ENCODE measurements around the gene NKAPD1. TPM values are rescaled to one million over a fixed set of nuclear protein-coding genes. Genes with fewer than 3 reads are reported as not detected.
A peak's percentile ranks its signal among the peaks of the same experiment; 100 is the strongest.
"Not testable (repeated sequence)": the region's sequence is repeated elsewhere in the genome, so short reads cannot be mapped to it uniquely, and the experiment has no call there.

NKAPD1 gene
- 15.8 and 20.0 TPM in 2 replicates for total RNA-seq (2014; rRNA removed; shearing (Covaris generic))

DNA sequence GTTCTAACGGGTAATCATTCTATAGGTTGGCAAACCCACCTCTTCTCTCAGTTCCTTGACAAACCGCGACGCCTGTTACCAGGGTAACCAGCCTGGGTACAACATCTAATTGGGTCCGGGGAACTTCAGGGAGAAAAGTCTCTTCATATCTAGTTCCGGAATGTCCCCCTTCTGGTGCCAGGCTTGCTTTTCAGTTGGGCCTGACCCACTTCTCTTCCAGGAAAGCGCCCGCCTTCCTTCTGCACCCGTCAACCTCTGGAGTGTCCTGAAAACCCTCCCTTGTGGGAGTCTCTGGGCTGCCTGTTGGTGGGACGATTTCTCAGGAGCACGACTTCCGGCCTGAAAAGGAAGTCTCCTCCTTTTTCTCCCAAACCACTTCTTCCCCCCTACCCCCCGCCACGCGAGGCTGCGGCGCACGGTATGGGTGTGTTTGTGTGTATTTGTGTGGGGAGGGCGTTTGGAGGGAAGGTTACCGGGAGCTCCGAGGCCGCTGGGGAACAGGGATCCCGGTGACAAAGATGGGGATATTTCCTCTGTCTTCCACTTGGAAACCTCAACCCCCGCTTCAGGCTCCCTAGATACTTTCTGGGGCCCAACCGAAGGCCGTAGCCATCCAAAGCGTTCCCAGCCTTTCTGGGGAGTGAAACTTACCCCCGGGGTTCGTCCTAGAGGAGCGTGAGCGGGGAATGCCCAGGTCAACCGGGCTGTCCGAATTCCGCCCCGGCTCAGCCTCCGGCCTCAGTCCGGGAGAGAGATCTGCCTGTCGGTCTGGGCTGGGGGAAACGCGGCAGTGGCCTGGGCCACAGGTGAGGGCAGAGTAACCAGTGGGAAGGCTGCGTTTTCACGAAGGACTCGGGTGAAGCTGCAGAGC is at the start of gene NKAPD1, which contains the start of gene PIH1D2:
TSS of gene NKAPD1 (plus strand) at position 359 of the 871 bp plus-strand sequence. CDS start 1,276 bp downstream, outside the sequence.
TSS of gene PIH1D2 (minus strand) at position 77 of the 871 bp plus-strand sequence. CDS start 843 bp downstream, outside the sequence.
- Histone ChIP-seq H3K27me3 (ENCODE audit: control insufficient read depth, insufficient read depth, low read length) (no peaks in the 10 kb centered on the region), H3K4me3 (ENCODE audit: insufficient read depth, low read depth, low read length) (peak within 1 kb of the TSS; percentile 88), H3K36me3 (replicated peaks; ENCODE audit: control insufficient read depth, insufficient read depth, low read length) (peaks cover 7% of the 10 kb centered on the region)
- peak; percentile 82 for DNase-seq

GRCh38 chr11:112024773-112025678 is 49.1 kb upstream of the NKAPD1 start, which contains the start of gene DLAT:
TSS of gene DLAT (plus strand) at chr11:112025408. CDS start at chr11:112025473, 65 bp downstream.
- peaks cover 18% of the 10 kb centered on the region for H3K36me3 ChIP-seq (replicated peaks; ENCODE audit: control insufficient read depth, insufficient read depth, low read length)
- peak; percentile 93 for DNase-seq
- peak within 1 kb of the TSS; percentile 99 for H3K4me3 ChIP-seq (ENCODE audit: insufficient read depth, low read depth, low read length)
- no peaks in the 10 kb centered on the region for H3K27me3 ChIP-seq (ENCODE audit: control insufficient read depth, insufficient read depth, low read length)

DNA sequence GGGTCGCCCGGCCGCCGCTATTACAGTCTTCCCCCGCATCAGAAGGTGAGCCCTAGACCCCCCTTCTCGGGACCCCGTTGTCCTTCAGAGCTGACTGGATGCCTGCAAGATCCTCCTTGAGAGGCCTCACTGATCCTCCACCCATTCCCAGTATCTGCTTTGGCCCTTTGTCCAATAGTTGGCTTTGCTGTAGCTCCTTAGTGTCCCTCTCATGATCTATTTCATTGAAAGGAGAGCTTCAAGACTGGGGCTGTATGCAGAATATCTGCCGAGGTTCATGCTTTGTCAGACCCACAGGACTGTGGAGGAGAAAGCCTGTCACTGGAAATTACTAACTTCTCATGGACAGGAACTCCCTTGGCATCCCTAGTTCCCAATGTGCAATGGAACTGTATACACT is 48.4 kb upstream of the NKAPD1 start:
- no peaks in the 10 kb centered on the region for H3K27me3 ChIP-seq (ENCODE audit: control insufficient read depth, insufficient read depth, low read length)
- peaks cover 21% of the 10 kb centered on the region for H3K36me3 ChIP-seq (replicated peaks; ENCODE audit: control insufficient read depth, insufficient read depth, low read length)
- peak overlapping the region; percentile 99 for H3K4me3 ChIP-seq (ENCODE audit: insufficient read depth, low read depth, low read length)
- DNase-seq, result no peak

- not testable (repeated sequence) for H3K4me3 ChIP-seq (ENCODE audit: insufficient read depth, low read depth, low read length); DNase-seq; H3K27me3 ChIP-seq (ENCODE audit: control insufficient read depth, insufficient read depth, low read length)
- peaks cover 24% of the 10 kb centered on the region for H3K36me3 ChIP-seq (replicated peaks; ENCODE audit: control insufficient read depth, insufficient read depth, low read length)
These were observed 47.2 kb upstream of the NKAPD1 start for GRCh38 chr11:112026784-112027410.

GRCh38 chr11:112029460-112029859 is 44.6 kb upstream of the NKAPD1 start:
- no peaks in the 10 kb centered on the region for H3K27me3 ChIP-seq (ENCODE audit: control insufficient read depth, insufficient read depth, low read length)
- no peak overlapping the region for H3K4me3 ChIP-seq (ENCODE audit: insufficient read depth, low read depth, low read length)
- peaks cover 33% of the 10 kb centered on the region for H3K36me3 ChIP-seq (replicated peaks; ENCODE audit: control insufficient read depth, insufficient read depth, low read length)
- no peak for DNase-seq

GRCh38 chr11:112033902-112034301 is 40.2 kb upstream of the NKAPD1 start:
- Histone ChIP-seq H3K27me3 (ENCODE audit: control insufficient read depth, insufficient read depth, low read length) (no peaks in the 10 kb centered on the region), H3K4me3 (ENCODE audit: insufficient read depth, low read depth, low read length) (no peak overlapping the region), H3K36me3 (replicated peaks; ENCODE audit: control insufficient read depth, insufficient read depth, low read length) (peaks cover 32% of the 10 kb centered on the region)
- no peak for DNase-seq

DNA sequence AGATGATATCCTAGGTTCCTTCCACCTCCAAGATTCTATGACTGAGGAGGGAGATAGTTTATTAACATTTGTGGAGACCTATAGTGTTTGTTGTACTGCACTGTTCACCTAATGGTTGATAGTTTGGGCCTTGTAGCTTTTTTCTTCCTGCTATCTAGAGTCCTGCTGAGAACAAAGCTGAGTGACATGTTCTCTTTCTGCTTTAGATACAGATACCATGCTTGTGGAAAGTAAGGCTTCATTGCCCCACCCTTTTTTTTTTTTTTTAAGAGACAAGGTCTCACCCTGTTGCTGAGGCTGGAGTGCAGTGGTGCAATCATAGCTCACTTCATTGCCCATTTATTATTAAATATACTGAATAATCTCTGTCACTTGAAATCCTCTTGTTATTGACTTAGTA is 36.6 kb upstream of the NKAPD1 start:
- no peak for DNase-seq
- Histone ChIP-seq H3K27me3 (ENCODE audit: control insufficient read depth, insufficient read depth, low read length) (no peaks in the 10 kb centered on the region), H3K4me3 (ENCODE audit: insufficient read depth, low read depth, low read length) (no peak overlapping the region), H3K36me3 (replicated peaks; ENCODE audit: control insufficient read depth, insufficient read depth, low read length) (peaks cover 16% of the 10 kb centered on the region)

- no peak for DNase-seq
- Histone ChIP-seq H3K4me3 (ENCODE audit: insufficient read depth, low read depth, low read length) (no peak overlapping the region), H3K36me3 (replicated peaks; ENCODE audit: control insufficient read depth, insufficient read depth, low read length) (peaks cover 7% of the 10 kb centered on the region), H3K27me3 (ENCODE audit: control insufficient read depth, insufficient read depth, low read length) (no peaks in the 10 kb centered on the region)
These were observed 31.7 kb upstream of the NKAPD1 start for GRCh38 chr11:112042161-112042960.

DNA sequence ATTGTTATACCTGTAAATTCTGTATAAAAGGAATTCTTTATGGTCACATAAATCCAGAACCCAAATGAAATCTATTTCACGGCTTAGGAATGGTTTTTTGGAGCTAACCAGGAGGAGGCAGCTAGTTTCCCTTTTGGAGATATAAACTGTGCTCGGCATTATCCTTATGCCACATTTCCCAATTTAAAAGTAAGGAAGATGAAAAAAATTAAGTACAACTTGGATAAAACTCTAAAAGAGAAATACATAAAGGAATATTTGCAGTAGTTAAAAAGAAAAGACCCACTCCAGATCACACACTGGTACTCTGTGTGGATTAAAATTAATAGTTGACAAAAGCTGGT is 31.2 kb upstream of the NKAPD1 start:
- H3K36me3 ChIP-seq (replicated peaks; ENCODE audit: control insufficient read depth, insufficient read depth, low read length), result peaks cover 3% of the 10 kb centered on the region
- DNase-seq, result no peak
- H3K27me3 ChIP-seq (ENCODE audit: control insufficient read depth, insufficient read depth, low read length), result no peaks in the 10 kb centered on the region
- H3K4me3 ChIP-seq (ENCODE audit: insufficient read depth, low read depth, low read length), result no peak overlapping the region

GRCh38 chr11:112044961-112045360 is 29.1 kb upstream of the NKAPD1 start:
- no peak overlapping the region for H3K4me3 ChIP-seq (ENCODE audit: insufficient read depth, low read depth, low read length)
- no peaks in the 10 kb centered on the region for H3K27me3 ChIP-seq (ENCODE audit: control insufficient read depth, insufficient read depth, low read length)
- DNase-seq, result no peak
- peaks cover 3% of the 10 kb centered on the region for H3K36me3 ChIP-seq (replicated peaks; ENCODE audit: control insufficient read depth, insufficient read depth, low read length)

DNA sequence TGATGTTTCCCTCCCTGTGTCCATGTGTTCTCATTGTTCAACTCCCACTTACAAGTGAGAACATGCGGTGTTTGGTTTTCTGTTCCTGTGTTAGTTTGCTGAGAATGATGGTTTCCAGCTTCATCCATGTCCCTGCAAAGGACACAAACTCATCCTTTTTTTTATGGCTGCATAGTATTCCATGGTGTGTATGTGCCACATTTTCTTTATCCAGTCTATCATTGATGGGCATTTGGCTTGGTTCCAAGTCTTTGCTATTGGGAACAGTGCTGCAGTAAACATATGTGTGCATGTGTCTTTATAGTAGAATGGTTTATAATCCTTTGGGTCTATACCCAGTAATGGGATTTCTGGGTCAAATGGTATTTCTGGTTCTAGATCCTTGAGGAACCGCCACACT is 27.5 kb upstream of the NKAPD1 start:
- H3K4me3 ChIP-seq (ENCODE audit: insufficient read depth, low read depth, low read length); DNase-seq; H3K27me3 ChIP-seq (ENCODE audit: control insufficient read depth, insufficient read depth, low read length); H3K36me3 ChIP-seq (replicated peaks; ENCODE audit: control insufficient read depth, insufficient read depth, low read length): not testable (repeated sequence)

DNA sequence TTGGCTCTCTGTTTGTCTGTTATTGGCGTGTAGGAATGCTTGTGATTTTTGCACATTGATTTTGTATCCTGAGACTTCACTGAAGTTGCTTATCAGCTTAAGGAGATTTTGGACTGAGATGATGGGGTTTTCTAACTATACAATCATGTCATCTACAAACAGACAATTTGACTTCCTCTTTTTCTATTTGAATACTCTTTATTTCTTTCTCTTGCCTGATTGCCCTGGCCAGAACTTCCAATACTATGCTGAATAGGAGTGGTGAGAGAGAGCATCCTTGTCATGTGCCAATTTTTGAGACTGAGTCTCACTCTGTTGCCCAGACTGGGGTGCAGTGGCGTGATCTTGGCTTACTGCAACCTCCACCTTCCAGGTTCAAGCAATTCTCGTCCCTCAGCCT is 25.8 kb upstream of the NKAPD1 start:
- DNase-seq; H3K4me3 ChIP-seq (ENCODE audit: insufficient read depth, low read depth, low read length); H3K36me3 ChIP-seq (replicated peaks; ENCODE audit: control insufficient read depth, insufficient read depth, low read length); H3K27me3 ChIP-seq (ENCODE audit: control insufficient read depth, insufficient read depth, low read length): not testable (repeated sequence)

DNA sequence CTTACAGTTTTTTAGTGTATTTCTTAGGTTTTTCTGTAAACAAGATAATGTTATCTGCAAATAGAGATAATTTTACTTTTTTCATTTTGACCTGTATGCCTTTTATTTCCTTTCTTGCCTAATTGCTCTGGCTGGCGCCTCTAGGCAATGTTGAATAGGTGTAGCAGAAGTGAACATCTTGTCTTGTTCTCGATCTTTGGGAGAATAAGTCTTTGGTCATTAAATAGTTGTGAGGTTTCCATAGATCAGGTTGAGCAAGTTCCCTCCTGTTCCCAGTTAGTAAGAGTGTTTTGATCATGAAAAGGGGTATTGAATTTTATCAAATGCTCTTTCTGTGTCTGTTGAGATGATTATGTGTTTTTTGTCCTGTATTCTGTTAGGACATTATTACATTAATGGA is 24.3 kb upstream of the NKAPD1 start:
- Histone ChIP-seq H3K4me3 (ENCODE audit: insufficient read depth, low read depth, low read length) (no peak overlapping the region), H3K27me3 (ENCODE audit: control insufficient read depth, insufficient read depth, low read length) (no peaks in the 10 kb centered on the region), H3K36me3 (replicated peaks; ENCODE audit: control insufficient read depth, insufficient read depth, low read length) (peaks cover 6% of the 10 kb centered on the region)
- no peak for DNase-seq

DNA sequence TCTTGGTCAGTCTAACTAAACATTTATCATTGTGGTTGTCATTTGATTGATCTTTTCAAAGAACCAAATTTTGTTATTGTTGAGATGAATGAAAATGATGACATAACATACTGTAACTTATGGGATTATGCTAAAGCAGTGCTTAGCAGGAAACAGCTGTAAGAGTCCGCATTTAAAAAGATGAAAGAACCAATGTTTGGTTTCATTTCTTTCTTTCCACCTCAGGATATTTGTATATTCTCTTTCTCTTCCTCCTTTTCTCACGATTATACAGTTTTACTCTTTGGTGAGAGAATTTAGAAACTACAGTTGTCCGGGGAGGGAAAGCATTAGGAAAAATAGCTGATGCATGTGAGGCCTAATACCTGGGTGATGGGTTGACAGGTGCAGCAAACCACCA is 23.4 kb upstream of the NKAPD1 start:
- no peak for DNase-seq
- Histone ChIP-seq H3K27me3 (ENCODE audit: control insufficient read depth, insufficient read depth, low read length) (no peaks in the 10 kb centered on the region), H3K4me3 (ENCODE audit: insufficient read depth, low read depth, low read length) (no peak overlapping the region), H3K36me3 (replicated peaks; ENCODE audit: control insufficient read depth, insufficient read depth, low read length) (peaks cover 5% of the 10 kb centered on the region)

All from H7 (cell line).